ENCODE measurements around the gene OR9Q2.
"Not testable (repeated sequence)": the region's sequence is repeated elsewhere in the genome, so short reads cannot be mapped to it uniquely, and the experiment has no call there.

- not testable (repeated sequence) for TF ChIP-seq CTCF (conservative IDR thresholded peaks at IDR 0.05); EZH2 (IDR thresholded peaks at IDR 0.05; ENCODE audit: low read depth)
Measured at GRCh38 chr11:58212420-58212819, 23.6 kb downstream of the OR9Q2 start, which contains the start of gene OR1S1.
